ENCODE results near the gene SPI1.

SPI1 gene

DNA sequence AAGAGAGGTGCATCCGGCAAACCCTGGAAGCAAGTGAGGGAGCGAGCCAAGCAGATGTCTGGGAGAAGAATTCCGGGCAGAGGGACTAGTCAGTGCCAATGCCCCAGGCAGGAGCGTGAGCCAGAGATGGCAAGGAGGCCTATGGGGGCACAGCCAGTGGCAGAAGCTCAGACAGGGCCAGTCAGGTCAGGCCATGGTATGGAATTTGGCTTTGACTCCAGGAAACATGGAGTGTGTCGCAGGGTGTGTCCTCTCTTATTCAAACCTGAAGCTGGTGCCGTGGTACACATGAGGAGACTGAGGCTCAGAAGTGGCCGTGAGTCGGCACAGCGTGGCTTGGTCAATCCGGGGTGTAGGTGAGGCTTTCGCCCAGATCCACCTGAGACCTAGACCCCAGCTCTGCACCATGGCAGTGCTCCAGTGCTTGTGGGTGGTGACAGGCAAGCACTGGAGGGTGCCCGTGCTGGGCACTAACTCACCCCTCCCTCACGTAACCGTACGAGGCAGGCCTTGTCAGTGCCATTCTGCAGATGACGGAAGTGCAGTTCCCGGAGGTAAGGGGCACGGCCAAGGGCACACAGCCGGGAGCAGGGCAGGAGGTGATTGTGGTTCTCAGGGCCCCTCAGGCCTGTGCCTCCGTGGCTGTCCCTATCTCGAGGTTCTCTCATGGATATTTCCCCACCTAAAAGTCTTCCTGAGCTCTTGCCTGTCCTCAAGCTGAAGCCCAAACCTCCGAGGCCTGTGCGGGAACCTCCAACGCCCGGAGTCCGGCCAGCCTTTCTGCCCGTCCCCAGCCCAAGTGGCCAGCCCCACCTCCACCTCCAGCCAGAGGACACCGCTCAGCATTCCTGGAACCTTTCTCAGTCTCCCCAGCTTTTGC, 10.6 kb upstream of the SPI1 start:
- no peak for DNase-seq (ENCODE audit: low spot score)

DNA sequence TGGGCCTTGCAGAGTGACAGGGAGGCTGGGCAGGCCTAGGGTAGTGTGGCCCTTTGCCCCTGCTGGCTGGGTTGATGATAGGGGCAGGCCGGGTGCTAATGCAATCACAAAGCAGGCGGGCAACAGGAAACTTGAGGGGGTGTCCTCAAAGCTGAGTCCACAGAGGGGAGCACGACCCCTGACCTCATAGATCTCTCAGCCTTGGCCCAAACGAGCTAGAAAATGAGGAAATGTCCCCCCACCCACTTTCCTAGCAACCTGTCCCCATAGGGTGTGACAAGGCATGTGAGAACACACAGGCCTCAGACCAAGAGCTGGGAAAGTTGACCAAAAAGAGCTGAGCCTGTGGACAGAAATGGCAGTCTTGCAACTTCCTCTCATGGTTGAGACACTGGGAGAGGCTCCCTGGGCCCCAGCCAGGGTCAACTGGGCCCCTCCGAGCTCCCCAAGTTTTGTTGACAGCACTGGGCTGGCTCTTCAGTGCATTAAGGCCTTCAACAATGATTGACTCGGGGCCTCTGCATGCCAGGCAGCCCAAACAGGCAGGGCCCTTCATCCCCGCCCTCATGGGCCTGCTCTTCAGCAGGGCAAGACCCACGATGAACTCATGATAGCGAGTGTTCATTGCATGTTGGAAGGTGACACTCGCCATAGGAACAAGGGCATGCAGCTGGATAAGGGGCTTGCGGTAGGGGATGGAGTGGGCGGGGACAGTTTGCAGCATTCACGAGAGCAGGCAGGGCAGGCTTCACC, 9.8 kb upstream of the SPI1 start:
- DNase-seq (ENCODE audit: low spot score) = no peak

DNA sequence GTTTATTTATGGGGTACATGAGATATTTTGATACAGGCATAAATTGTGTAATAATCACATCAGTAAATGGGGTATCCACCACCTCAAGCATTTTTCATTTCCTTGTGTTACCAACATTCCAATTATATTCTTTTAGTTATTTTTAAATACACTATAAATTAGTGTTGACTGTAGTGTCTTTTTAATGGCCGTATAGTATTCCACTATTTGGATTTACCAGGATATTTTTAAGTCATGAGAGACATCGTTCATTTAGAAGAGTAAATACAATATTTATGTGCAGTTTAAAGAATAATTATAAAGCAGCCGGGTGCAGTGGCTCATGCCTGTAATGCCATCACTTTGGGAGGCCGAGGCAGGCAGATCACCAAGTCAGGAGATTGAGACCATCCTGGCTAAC, 6.2 kb upstream of the SPI1 start:
- DNase-seq (ENCODE audit: low spot score) = no peak

GRCh38 chr11:47383071-47383470, 4.7 kb upstream of the SPI1 start:
- DNase-seq (ENCODE audit: low spot score) = no peak

DNA sequence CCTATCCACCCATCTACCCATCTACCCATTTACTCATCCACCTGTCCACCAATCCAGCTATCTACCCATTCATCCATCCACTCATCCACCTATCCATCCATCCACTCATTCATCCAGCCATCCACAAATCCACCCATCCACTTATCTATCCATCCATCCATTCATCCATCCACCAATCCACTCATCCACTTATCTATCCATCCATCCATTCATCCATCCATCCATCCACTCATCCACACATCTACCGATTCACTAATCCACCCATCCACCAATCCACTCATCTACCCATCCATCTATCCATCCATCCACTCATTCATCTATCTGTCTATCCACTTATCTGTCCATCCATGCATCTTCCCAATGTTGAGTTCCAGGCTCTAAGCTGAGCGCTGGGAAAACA, 1.7 kb upstream of the SPI1 start:
- DNase-seq (ENCODE audit: low spot score) = no peak

DNA sequence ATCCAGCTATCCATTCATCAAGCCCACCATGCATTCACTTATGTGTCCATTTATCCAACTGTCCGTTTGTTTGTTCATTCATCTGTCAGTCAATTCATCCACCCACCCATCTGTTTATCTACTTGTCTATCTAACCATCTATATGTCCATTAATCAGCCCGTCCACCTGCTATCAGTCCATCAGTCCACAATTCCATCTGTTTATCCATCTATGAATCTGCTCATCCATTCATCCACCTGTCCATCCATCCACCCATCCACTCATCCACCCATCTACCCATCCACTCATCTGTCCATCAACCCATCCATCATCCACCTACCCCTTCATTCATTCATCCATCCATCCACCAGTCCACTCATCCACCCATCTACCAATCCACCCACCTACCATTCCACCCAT, 970 bp upstream of the SPI1 start:
- no peak for DNase-seq (ENCODE audit: low spot score)

DNA sequence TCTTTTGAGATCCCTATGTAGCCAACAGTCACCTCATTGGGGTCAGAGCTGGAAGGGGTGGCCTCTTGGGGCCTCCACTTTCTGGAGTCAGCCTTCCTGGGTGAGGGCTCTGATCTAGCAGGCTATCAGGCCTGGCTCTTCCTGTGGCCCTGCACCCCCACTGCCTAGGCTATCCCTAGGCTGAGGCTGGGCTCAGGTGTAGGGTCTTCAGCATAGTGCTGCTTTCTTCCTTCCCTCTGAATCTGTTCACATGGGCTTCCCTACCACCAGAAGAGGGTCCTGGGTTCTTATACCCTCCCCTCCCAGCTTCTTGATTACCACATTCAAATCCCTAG, 456 bp upstream of the SPI1 start:
- DNase-seq (ENCODE audit: low spot score) = no peak

- DNase-seq (ENCODE audit: low spot score) = no peak
Measured at GRCh38 chr11:47377571-47378009, 757 bp downstream of the SPI1 start.

- DNase-seq (ENCODE audit: low spot score) = peak; percentile 46
Measured at GRCh38 chr11:47376525-47377371, 1.6 kb downstream of the SPI1 start.

DNA sequence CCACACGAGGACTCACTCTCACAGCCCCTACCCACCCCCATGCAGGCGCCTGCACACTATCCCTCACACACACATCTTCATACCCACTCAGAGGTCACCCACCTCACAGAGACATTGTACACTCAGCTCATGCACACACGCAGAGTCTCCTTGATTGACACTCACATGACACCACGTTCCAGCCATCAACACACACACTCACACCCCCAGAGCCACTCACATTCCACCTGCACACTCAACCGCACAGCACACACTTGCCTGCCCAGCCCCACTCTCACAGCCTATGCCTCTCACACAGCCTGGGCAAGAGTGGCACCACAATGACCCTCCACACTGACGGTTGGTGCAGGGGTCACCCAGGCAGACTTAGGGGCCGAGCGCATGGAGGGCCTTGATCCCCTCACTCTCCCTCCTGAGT, 2.2 kb downstream of the SPI1 start:
- DNase-seq (ENCODE audit: low spot score) = no peak

DNA sequence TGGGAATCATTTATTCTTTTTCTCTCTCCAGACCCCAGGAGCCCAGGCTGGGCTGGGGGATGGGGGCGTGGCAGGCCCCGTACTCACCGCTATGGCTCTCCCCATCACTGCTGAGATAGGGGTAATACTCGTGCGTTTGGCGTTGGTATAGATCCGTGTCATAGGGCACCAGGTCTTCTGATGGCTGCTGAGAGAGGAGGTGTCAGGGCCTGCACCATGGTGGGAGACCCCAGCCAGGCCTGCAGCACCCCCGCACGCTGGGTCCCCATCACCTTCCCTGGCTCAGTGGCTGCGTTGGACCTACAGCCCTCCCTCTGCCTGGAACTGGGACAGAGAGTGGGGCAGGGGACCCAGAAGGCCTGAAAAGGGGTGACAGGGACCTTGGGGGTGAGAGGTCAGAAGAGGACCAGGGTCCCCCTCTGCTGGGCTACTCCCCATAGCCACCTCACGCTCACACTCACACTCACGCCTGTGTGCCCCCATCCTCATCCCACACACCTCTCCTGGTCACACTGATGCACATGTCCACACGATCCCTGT, 2.7 kb downstream of the SPI1 start:
- DNase-seq (ENCODE audit: low spot score) = no peak

DNA sequence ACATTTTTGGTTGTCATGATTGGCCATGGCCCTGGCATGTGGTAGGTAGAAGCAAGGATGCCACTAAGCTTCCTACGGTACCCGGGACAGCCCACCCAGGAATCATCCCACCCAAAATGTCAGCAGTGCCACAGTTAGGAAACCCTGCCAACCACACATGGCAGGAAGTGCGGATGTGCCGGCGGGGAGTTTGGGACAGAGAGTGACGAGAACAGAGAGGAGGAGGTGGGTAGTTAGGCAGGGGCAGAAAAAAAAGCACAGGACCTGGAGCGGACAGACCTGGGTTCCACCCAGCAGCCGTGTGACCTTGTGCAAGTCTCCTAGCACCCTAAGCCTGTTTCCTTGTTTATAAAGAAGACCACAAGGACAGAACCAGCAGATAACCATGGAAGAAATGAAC, 3.3 kb downstream of the SPI1 start:
- no peak for DNase-seq (ENCODE audit: low spot score)

GRCh38 chr11:47374720-47375019, 3.7 kb downstream of the SPI1 start:
- DNase-seq (ENCODE audit: low spot score) = no peak

GRCh38 chr11:47373876-47374719, 4.2 kb downstream of the SPI1 start:
- DNase-seq (ENCODE audit: low spot score) = peak; percentile 79

DNA sequence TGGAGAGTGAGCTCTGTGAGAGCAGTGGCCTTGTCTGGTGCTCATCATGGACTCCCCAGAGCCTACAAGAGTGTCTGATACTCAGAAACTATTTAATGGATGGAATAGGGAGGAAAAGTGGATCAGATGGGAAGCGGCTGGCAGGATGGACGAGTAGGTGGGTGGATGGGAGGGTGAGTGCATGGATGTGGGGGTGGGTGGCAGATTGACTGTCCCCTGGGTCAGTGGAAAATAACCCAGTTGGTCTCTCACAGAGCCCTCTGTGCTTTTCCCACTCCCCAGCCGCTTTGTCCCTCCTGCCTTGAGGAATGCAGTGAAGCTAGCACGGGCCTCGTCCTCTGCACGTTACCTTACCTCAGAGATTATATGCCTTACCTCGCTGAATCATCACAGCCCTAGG, 5.9 kb downstream of the SPI1 start:
- no peak for DNase-seq (ENCODE audit: low spot score)

- DNase-seq (ENCODE audit: low spot score) = no peak
Measured at GRCh38 chr11:47369676-47370075, 8.7 kb downstream of the SPI1 start.

GRCh38 chr11:47366020-47366490, 12.3 kb downstream of the SPI1 start:
- peak; percentile 43 for DNase-seq (ENCODE audit: low spot score)

DNA sequence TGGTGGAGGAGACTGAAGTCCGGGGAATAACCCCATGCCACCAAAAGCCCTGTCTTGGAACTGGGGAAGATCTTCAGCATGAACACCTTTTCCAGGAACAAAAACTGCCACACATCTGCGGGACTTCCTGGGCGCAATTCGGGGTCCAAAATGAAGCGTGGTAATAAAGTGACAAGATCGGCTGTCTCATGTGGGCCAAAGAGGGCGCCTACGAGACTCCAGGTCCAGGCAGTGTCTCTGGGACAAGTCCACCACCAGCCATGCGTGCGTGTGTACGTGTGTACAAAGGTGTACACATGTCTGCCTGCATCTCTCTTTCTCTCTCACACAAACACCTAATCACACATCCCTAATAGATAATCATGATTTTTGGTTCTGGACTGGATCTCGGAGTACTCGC, 16.9 kb downstream of the SPI1 start:
- no peak for DNase-seq (ENCODE audit: low spot score)

DNA sequence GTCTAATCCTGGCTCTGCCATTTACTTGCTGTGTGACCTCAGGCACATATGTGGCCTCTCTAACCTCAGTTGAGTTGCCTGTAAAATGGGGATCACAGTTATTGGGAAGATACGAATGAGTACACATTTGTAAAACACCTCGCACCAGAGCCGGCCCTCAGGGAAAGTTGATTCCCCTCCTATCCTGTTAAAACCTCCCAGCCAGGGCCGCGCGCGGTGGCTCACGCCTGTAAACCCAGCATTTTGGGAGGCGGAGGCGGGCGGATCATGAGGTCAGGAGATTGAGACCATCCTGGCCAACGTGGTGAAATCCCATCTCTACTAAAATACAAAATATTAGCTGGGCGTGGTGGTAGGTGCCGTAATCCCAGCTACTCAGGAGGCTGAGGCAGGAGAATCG, 18.0 kb downstream of the SPI1 start:
- no peak for DNase-seq (ENCODE audit: low spot score)

DNA sequence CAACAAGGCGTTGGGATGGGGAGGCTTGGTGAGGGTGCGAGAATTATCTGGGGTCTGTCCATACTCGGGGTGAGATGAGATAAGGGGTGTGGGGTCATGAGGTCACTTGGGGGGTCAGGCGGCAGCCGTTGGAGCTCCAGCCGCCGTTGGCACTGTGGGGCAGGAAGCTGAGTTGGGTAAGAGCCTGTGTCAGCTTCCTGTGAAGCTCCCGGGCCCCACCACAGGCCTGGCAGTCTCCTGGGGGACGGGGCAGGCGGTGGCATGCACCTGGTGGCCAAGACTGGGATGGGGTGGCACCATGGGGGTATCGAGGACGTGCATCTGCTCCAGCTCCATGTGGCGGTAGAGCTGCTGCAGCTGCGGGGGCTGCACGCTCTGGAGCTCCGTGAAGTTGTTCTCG, 18.8 kb downstream of the SPI1 start:
- no peak for DNase-seq (ENCODE audit: low spot score)

GRCh38 chr11:47359162-47359561, 19.2 kb downstream of the SPI1 start:
- no peak for DNase-seq (ENCODE audit: low spot score)

GRCh38 chr11:47358731-47359051, 19.7 kb downstream of the SPI1 start:
- DNase-seq (ENCODE audit: low spot score) = no peak

Data from germinal center (tissue), 1 donor.